Mesodermal cell (in vitro differentiated cells): ENCODE measurements around the gene ALG6. TPM values are rescaled to one million over a fixed set of nuclear protein-coding genes. Genes with fewer than 3 reads are reported as not detected.

Source experiments
- H3K27ac ChIP-seq: 2 replicates; pipeline ENCODE4 v1.7.0; 2013; ENCODE audit warnings: mild to moderate bottlenecking, low read depth, low read length, moderate library complexity; ENCODE audit not compliant: severe bottlenecking
- H3K36me3 ChIP-seq: 2 replicates; pipeline ENCODE4 v1.7.1; 2013; ENCODE audit warnings: mild to moderate bottlenecking, low read length, moderate library complexity; ENCODE audit not compliant: control insufficient read depth, insufficient read depth
- H3K4me1 ChIP-seq: one replicate; pipeline ENCODE4 v1.7.1; 2013; ENCODE audit warnings: mild to moderate bottlenecking, low read length; ENCODE audit not compliant: insufficient read depth, control insufficient read depth, poor library complexity, severe bottlenecking
- H3K4me3 ChIP-seq: 2 replicates; pipeline ENCODE4 v1.7.0; 2013; ENCODE audit warnings: low read length, control low read depth, mild to moderate bottlenecking; ENCODE audit not compliant: insufficient read depth, poor library complexity, severe bottlenecking; ENCODE audit errors: extremely low read depth
- H3K9me3 ChIP-seq: 2 replicates; pipeline ENCODE4 v1.7.1; 2013; ENCODE audit warnings: mild to moderate bottlenecking, low read length, moderate library complexity; ENCODE audit not compliant: control insufficient read depth
- WGBS, 2 experiments: methylation state at CpG; one replicate each; pipeline ENCODE4 v1.1.5; 2013; ENCODE audit warnings: missing lambda C conversion rate in 2 of 2; ENCODE audit not compliant: insufficient coverage in 2 of 2; 5-methylcytosine and 5-hydroxymethylcytosine counted together
- polyA plus RNA-seq, 2 experiments: library from polyadenylated mRNA; stranded (reverse); fragments of 50-300 nt; gene quantifications; one replicate each; pipeline ENCODE4 v1.2.3, GENCODE V29; 2013

The ALG6 gene
- polyA plus RNA-seq (2013, experiment 1 of 2) = 9.3 TPM
- polyA plus RNA-seq (2013, experiment 2 of 2) = 11.6 TPM

- WGBS, 2 experiments = 3 to 4% methylated on average over 48 to 68 of the region's 77 CpGs
- peak within 1 kb of the TSS; percentile 79 for H3K4me3 ChIP-seq
- H3K9me3 ChIP-seq = no peaks in the 10 kb centered on the region
Observed at GRCh38 chr1:63367215-63368103, at the start of gene ALG6. Gene ALG6 (plus strand): TSS chr1:63367627. CDS start chr1:63370978, 3,351 bp downstream.

GRCh38 chr1:63317817-63318152 is 49.6 kb upstream of the ALG6 start:
- no peaks in the 10 kb centered on the region for H3K4me1 ChIP-seq
- no peaks in the 10 kb centered on the region for H3K9me3 ChIP-seq
- 0 to 6% methylated on average over 4 to 9 of the region's 14 CpGs for WGBS, 2 experiments
- H3K27ac ChIP-seq = no peak overlapping the region
- no peaks in the 10 kb centered on the region for H3K36me3 ChIP-seq
- peak overlapping the region; percentile 38 for H3K4me3 ChIP-seq

More at GRCh38 chr1:63367215-63368103, at the start of gene ALG6:
- Histone ChIP-seq H3K27ac (peak within 1 kb of the TSS; percentile 62), H3K4me1 (peaks cover 5% of the 10 kb centered on the region), H3K36me3 (no peaks in the 10 kb centered on the region)

- Histone ChIP-seq H3K4me3 (no peak overlapping the region), H3K36me3 (no peaks in the 10 kb centered on the region), H3K27ac (no peak overlapping the region), H3K9me3 (no peaks in the 10 kb centered on the region), H3K4me1 (no peaks in the 10 kb centered on the region)
- 47 to 67% methylated on average over 14 to 16 of the region's 28 CpGs for WGBS, 2 experiments
Observed at GRCh38 chr1:63318201-63318979, 49.0 kb upstream of the ALG6 start.

- H3K4me3 ChIP-seq = no peak overlapping the region
- no peaks in the 10 kb centered on the region for H3K36me3 ChIP-seq
- WGBS, 2 experiments = 6 to 7% methylated on average over 53 to 58 of the region's 60 CpGs
- H3K9me3 ChIP-seq = no peaks in the 10 kb centered on the region
- H3K27ac ChIP-seq = no peak overlapping the region
- no peaks in the 10 kb centered on the region for H3K4me1 ChIP-seq
Observed at GRCh38 chr1:63319046-63320021, 48.1 kb upstream of the ALG6 start.

GRCh38 chr1:63320022-63320721 is 47.3 kb upstream of the ALG6 start:
- Histone ChIP-seq H3K36me3 (no peaks in the 10 kb centered on the region), H3K27ac (no peak overlapping the region), H3K9me3 (no peaks in the 10 kb centered on the region), H3K4me3 (peak overlapping the region; percentile 8), H3K4me1 (no peaks in the 10 kb centered on the region)
- 1 to 3% methylated on average over 39 to 41 of the region's 47 CpGs for WGBS, 2 experiments

- WGBS, 2 experiments = 0 to 1% methylated on average over 29 to 35 of the region's 39 CpGs
- Histone ChIP-seq H3K36me3 (no peaks in the 10 kb centered on the region), H3K27ac (no peak overlapping the region), H3K9me3 (no peaks in the 10 kb centered on the region), H3K4me1 (no peaks in the 10 kb centered on the region), H3K4me3 (peak overlapping the region; percentile 1)
Observed at GRCh38 chr1:63321066-63321784, 46.2 kb upstream of the ALG6 start.

GRCh38 chr1:63321785-63322113 is 45.7 kb upstream of the ALG6 start:
- no peaks in the 10 kb centered on the region for H3K4me1 ChIP-seq
- no peak overlapping the region for H3K27ac ChIP-seq
- no peaks in the 10 kb centered on the region for H3K9me3 ChIP-seq
- 0% methylated on average over 5 to 6 of the region's 12 CpGs for WGBS, 2 experiments
- no peaks in the 10 kb centered on the region for H3K36me3 ChIP-seq
- H3K4me3 ChIP-seq = peak overlapping the region; percentile 37

- 0% methylated on average over 54 to 57 of the region's 85 CpGs for WGBS, 2 experiments
- Histone ChIP-seq H3K4me3 (peak within 1 kb of the TSS; percentile 37), H3K9me3 (no peaks in the 10 kb centered on the region)
Observed at GRCh38 chr1:63322114-63322943, 45.1 kb upstream of the ALG6 start, which contains the start of gene FOXD3. Gene FOXD3 (plus strand): TSS chr1:63322567. CDS start chr1:63323059, 492 bp downstream.

More at GRCh38 chr1:63322114-63322943, 45.1 kb upstream of the ALG6 start, which contains the start of gene FOXD3:
- no peaks in the 10 kb centered on the region for H3K4me1 ChIP-seq
- no peaks in the 10 kb centered on the region for H3K36me3 ChIP-seq
- H3K27ac ChIP-seq = no peak within 1 kb of the TSS
